ENCODE measurements around the gene STYK1. TPM values are rescaled to one million over a fixed set of nuclear protein-coding genes. Genes with fewer than 3 reads are reported as not detected.
A peak's percentile ranks its signal among the peaks of the same experiment; 100 is the strongest.
"Not testable (repeated sequence)": the region's sequence is repeated elsewhere in the genome, so short reads cannot be mapped to it uniquely, and the experiment has no call there.

The STYK1 gene
- polyA plus RNA-seq, 3 donors, result not detected

GRCh38 chr12:10574307-10574706 is 99.5 kb downstream of the STYK1 start:
- no peak overlapping the region for H3K4me2 ChIP-seq (replicated peaks; ENCODE audit: extremely low read depth, low read length, poor library complexity, severe bottlenecking)
- H2AFZ ChIP-seq (ENCODE audit: insufficient read depth, low read depth, low read length, poor library complexity, severe bottlenecking), result no peak overlapping the region
- H3K9ac ChIP-seq (ENCODE audit: insufficient read depth, low read length, poor library complexity, severe bottlenecking), result no peak overlapping the region
- H3K4me3 ChIP-seq (replicated peaks in 1 of 3; ENCODE audit: low read depth in 2 of 3, low read length in 3 of 3), result no peak overlapping the region
- Mint-ChIP-seq H3K36me3 (no peaks in the 10 kb centered on the region), H3K4me3 (peak overlapping the region in 1 of 2 donors; percentile 5), H3K27ac (no peak overlapping the region), H3K4me1 (no peaks in the 10 kb centered on the region), H3K27me3 (ENCODE audit: low read depth in 3 of 3) (peaks cover 0 to 6% (median 2%) of the 10 kb centered on the region in 3 donors), H3K9me3 (peaks cover 3 to 16% (median 7%) of the 10 kb centered on the region in 7 donors)
- DNase-seq, result no peak
- H3K27ac ChIP-seq (ENCODE audit: low read depth in 1 of 2, low read length in 2 of 2), result no peak overlapping the region
- intact Hi-C loops (cut with micrococcal nuclease), result no loop called here
- peaks cover 0 to 4% of the 10 kb centered on the region in 2 donors for H3K9me3 ChIP-seq (replicated peaks in 1 of 2; ENCODE audit: control insufficient read depth in 1 of 2, insufficient read depth in 1 of 2, low read length in 2 of 2)
- TF ChIP-seq, protein P1, sequence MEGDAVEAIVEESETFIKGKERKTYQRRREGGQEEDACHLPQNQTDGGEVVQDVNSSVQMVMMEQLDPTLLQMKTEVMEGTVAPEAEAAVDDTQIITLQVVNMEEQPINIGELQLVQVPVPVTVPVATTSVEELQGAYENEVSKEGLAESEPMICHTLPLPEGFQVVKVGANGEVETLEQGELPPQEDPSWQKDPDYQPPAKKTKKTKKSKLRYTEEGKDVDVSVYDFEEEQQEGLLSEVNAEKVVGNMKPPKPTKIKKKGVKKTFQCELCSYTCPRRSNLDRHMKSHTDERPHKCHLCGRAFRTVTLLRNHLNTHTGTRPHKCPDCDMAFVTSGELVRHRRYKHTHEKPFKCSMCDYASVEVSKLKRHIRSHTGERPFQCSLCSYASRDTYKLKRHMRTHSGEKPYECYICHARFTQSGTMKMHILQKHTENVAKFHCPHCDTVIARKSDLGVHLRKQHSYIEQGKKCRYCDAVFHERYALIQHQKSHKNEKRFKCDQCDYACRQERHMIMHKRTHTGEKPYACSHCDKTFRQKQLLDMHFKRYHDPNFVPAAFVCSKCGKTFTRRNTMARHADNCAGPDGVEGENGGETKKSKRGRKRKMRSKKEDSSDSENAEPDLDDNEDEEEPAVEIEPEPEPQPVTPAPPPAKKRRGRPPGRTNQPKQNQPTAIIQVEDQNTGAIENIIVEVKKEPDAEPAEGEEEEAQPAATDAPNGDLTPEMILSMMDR (IDR thresholded peaks at IDR 0.05), result no peak
- no peaks in the 10 kb centered on the region for H4K20me1 ChIP-seq (ENCODE audit: insufficient read depth, low read length)
- H3K79me2 ChIP-seq (ENCODE audit: insufficient read depth, low read length), result no peaks in the 10 kb centered on the region
- no peaks in the 10 kb centered on the region for H3K36me3 ChIP-seq (replicated peaks in 1 of 2; ENCODE audit: control insufficient read depth in 1 of 2, insufficient read depth in 2 of 2, low read length in 2 of 2)
- H3K4me1 ChIP-seq (ENCODE audit: control insufficient read depth in 1 of 2, insufficient read depth in 2 of 2, low read length in 2 of 2), result no peaks in the 10 kb centered on the region
- no peaks in the 10 kb centered on the region for H3K27me3 ChIP-seq (ENCODE audit: control insufficient read depth in 2 of 2, insufficient read depth in 2 of 2, low read length in 2 of 2)
- 100% methylated on average over 2 of the region's 2 CpGs for WGBS (ENCODE audit: insufficient coverage)

GRCh38 chr12:10572021-10572490 is 101.8 kb downstream of the STYK1 start:
- H3K9me3 ChIP-seq (replicated peaks in 1 of 2; ENCODE audit: control insufficient read depth in 1 of 2, insufficient read depth in 1 of 2, low read length in 2 of 2); H3K4me2 ChIP-seq (replicated peaks; ENCODE audit: extremely low read depth, low read length, poor library complexity, severe bottlenecking); intact Hi-C loops (cut with micrococcal nuclease); H3K27ac ChIP-seq (ENCODE audit: low read depth in 1 of 2, low read length in 2 of 2); H3K36me3 ChIP-seq (replicated peaks in 1 of 2; ENCODE audit: control insufficient read depth in 1 of 2, insufficient read depth in 2 of 2, low read length in 2 of 2); H4K20me1 ChIP-seq (ENCODE audit: insufficient read depth, low read length); H3K27me3 ChIP-seq (ENCODE audit: control insufficient read depth in 2 of 2, insufficient read depth in 2 of 2, low read length in 2 of 2); H3K4me3 ChIP-seq (replicated peaks in 1 of 3; ENCODE audit: low read depth in 2 of 3, low read length in 3 of 3); H3K9ac ChIP-seq (ENCODE audit: insufficient read depth, low read length, poor library complexity, severe bottlenecking); H3K36me3 Mint-ChIP-seq; H3K79me2 ChIP-seq (ENCODE audit: insufficient read depth, low read length); H3K4me1 Mint-ChIP-seq; DNase-seq; H2AFZ ChIP-seq (ENCODE audit: insufficient read depth, low read depth, low read length, poor library complexity, severe bottlenecking); H3K4me3 Mint-ChIP-seq; H3K4me1 ChIP-seq (ENCODE audit: control insufficient read depth in 1 of 2, insufficient read depth in 2 of 2, low read length in 2 of 2); H3K27ac Mint-ChIP-seq; H3K27me3 Mint-ChIP-seq (ENCODE audit: low read depth in 3 of 3): not testable (repeated sequence)
- no CpG with 5 or more reads among the region's 3 CpGs for WGBS (ENCODE audit: insufficient coverage)
- peaks cover 5 to 16% (median 7%) of the 10 kb centered on the region in 7 donors for H3K9me3 Mint-ChIP-seq

All from CD14-positive monocyte (primary cell).